Neural progenitor cell (in vitro differentiated cells): ENCODE measurements around the gene MEIS2. TPM values are rescaled to one million over a fixed set of nuclear protein-coding genes. Genes with fewer than 3 reads are reported as not detected.

Experiments used
- DNase-seq: peaks from one replicate; pipeline ENCODE4 v3.0.0-alpha.2; 2016; ENCODE audit warnings: low spot score
- H2AFZ ChIP-seq: fragments of 200-600 bp; sonication (generic); replicated peaks from 2 replicates; pipeline ENCODE4 v1.6.1; 2016; ENCODE audit warnings: antibody characterized with exemption
- H3F3A ChIP-seq: fragments of 200-600 bp; sonication (generic); 2 replicates; pipeline ENCODE4 v1.6.1; 2016; ENCODE audit warnings: antibody characterized with exemption, low read depth
- H3K27ac ChIP-seq: fragments of 200-600 bp; sonication (generic); 2 replicates; pipeline ENCODE4 v1.5.1; 2016; ENCODE audit warnings: mild to moderate bottlenecking
- H3K27me3 ChIP-seq: fragments of 200-600 bp; sonication (generic); 2 replicates; pipeline ENCODE4 v1.6.1; 2016; ENCODE audit warnings: mild to moderate bottlenecking, moderate library complexity
- H3K36me3 ChIP-seq: fragments of 200-600 bp; sonication (generic); 2 replicates; pipeline ENCODE4 v1.5.1; 2016
- H3K4me1 ChIP-seq: fragments of 200-600 bp; sonication (generic); 2 replicates; pipeline ENCODE4 v1.6.1; 2016; ENCODE audit warnings: mixed run types
- H3K4me2 ChIP-seq: fragments of 200-600 bp; sonication (generic); 2 replicates; pipeline ENCODE4 v1.6.1; 2016
- H3K4me3 ChIP-seq: fragments of 200-600 bp; sonication (generic); 2 replicates; pipeline ENCODE4 v1.5.1; 2016
- H3K79me2 ChIP-seq: fragments of 200-600 bp; sonication (generic); 2 replicates; pipeline ENCODE4 v1.6.1; 2016; ENCODE audit warnings: low read depth
- H3K9ac ChIP-seq: fragments of 200-600 bp; sonication (generic); 2 replicates; pipeline ENCODE4 v1.6.1; 2016
- H3K9me3 ChIP-seq: fragments of 200-600 bp; sonication (generic); 2 replicates; pipeline ENCODE4 v1.5.1; 2016; ENCODE audit warnings: low read depth
- H4K20me1 ChIP-seq: fragments of 200-600 bp; sonication (generic); 2 replicates; pipeline ENCODE4 v1.6.1; 2016; ENCODE audit warnings: low read depth
- H3K27ac Mint-ChIP-seq: 3 replicates; pipeline ENCODE4 v1.8.0; 2021; ENCODE audit warnings: mixed read lengths
- H3K27me3 Mint-ChIP-seq: 2 replicates; pipeline ENCODE4 v1.8.0; 2022; ENCODE audit warnings: low read depth, mild to moderate bottlenecking, inconsistent platforms, moderate library complexity, mixed read lengths; ENCODE audit not compliant: insufficient read depth
- H3K36me3 Mint-ChIP-seq: 3 replicates; pipeline ENCODE4 v1.8.0; 2021; ENCODE audit warnings: mixed read lengths
- H3K4me1 Mint-ChIP-seq: 3 replicates; pipeline ENCODE4 v1.8.0; 2021; ENCODE audit warnings: mixed read lengths
- H3K4me3 Mint-ChIP-seq: 3 replicates; pipeline ENCODE4 v1.8.0; 2021; ENCODE audit warnings: mild to moderate bottlenecking, moderate library complexity, mixed read lengths
- H3K9me3 Mint-ChIP-seq: 3 replicates; pipeline ENCODE4 v1.8.0; 2020; ENCODE audit warnings: mixed read lengths
- CTCF ChIP-seq: fragments of 200-600 bp; sonication (generic); IDR thresholded peaks from 2 replicates; pipeline ENCODE4 v1.5.1; 2017; ENCODE audit warnings: antibody characterized with exemption, mild to moderate bottlenecking
- EZH2 ChIP-seq: fragments of 200-600 bp; sonication (generic); IDR thresholded peaks from 2 replicates; pipeline ENCODE4 v1.6.1; 2017; ENCODE audit warnings: antibody characterized with exemption, mild to moderate bottlenecking, moderate library complexity
- EZH2phosphoT487 ChIP-seq: fragments of 200-600 bp; sonication (generic); IDR thresholded peaks from 2 replicates; pipeline ENCODE4 v1.6.1; 2017; ENCODE audit warnings: antibody characterized with exemption
- total RNA-seq: library from RNA; depleted of rRNA; stranded (reverse); fragments of >200 nt; gene quantifications from 2 replicates; pipeline ENCODE4 v1.2.3, GENCODE V29; 2015; ENCODE audit warnings: low replicate concordance

The MEIS2 gene
- total RNA-seq, 1 donor from 2014 or later = 18.3 TPM

GRCh38 chr15:36942248-36942827 lies 158.0 kb downstream of the MEIS2 start:
- no peak overlapping the region for H3K27ac Mint-ChIP-seq
- peaks cover 2% of the 10 kb centered on the region for H3K27me3 Mint-ChIP-seq
- DNase-seq = no peak
- peaks cover 34% of the 10 kb centered on the region for H3K4me1 Mint-ChIP-seq
- H3K27me3 ChIP-seq = no peaks in the 10 kb centered on the region
- H2AFZ ChIP-seq = no peak overlapping the region
- H3K4me1 ChIP-seq = peaks cover 80% of the 10 kb centered on the region
- H3K36me3 Mint-ChIP-seq = peaks cover 2% of the 10 kb centered on the region
- TF ChIP-seq CTCF (peak; percentile 18), EZH2 (no peak)
- no peak overlapping the region for H3K9ac ChIP-seq
- H3K4me3 Mint-ChIP-seq = no peak overlapping the region
- no peak overlapping the region for H3K4me2 ChIP-seq
- peak overlapping the region; percentile 84 for H3K27ac ChIP-seq
- H3F3A ChIP-seq = peaks cover 18% of the 10 kb centered on the region
- no peaks in the 10 kb centered on the region for H3K36me3 ChIP-seq
- no peaks in the 10 kb centered on the region for H3K79me2 ChIP-seq
- no peaks in the 10 kb centered on the region for H3K9me3 ChIP-seq
- H3K4me3 ChIP-seq = no peak overlapping the region
- H3K9me3 Mint-ChIP-seq = no peaks in the 10 kb centered on the region
- H4K20me1 ChIP-seq = no peaks in the 10 kb centered on the region

GRCh38 chr15:36941798-36942197 lies 158.6 kb downstream of the MEIS2 start:
- TF ChIP-seq EZH2phosphoT487 (no peak), EZH2 (no peak), CTCF (no peak)
- H3K4me3 Mint-ChIP-seq = no peak overlapping the region
- peaks cover 74% of the 10 kb centered on the region for H3K4me1 ChIP-seq
- H3K4me3 ChIP-seq = no peak overlapping the region
- H3F3A ChIP-seq = peaks cover 18% of the 10 kb centered on the region
- no peaks in the 10 kb centered on the region for H3K9me3 Mint-ChIP-seq
- H3K79me2 ChIP-seq = no peaks in the 10 kb centered on the region
- H3K36me3 Mint-ChIP-seq = peaks cover 2% of the 10 kb centered on the region
- no peaks in the 10 kb centered on the region for H3K9me3 ChIP-seq
- H3K27ac ChIP-seq = no peak overlapping the region
- H3K27ac Mint-ChIP-seq = no peak overlapping the region
- H4K20me1 ChIP-seq = no peaks in the 10 kb centered on the region
- H3K4me2 ChIP-seq = no peak overlapping the region
- H2AFZ ChIP-seq = no peak overlapping the region
- peaks cover 34% of the 10 kb centered on the region for H3K4me1 Mint-ChIP-seq
- H3K27me3 Mint-ChIP-seq = peaks cover 2% of the 10 kb centered on the region
- no peaks in the 10 kb centered on the region for H3K36me3 ChIP-seq
- H3K9ac ChIP-seq = no peak overlapping the region
- H3K27me3 ChIP-seq = no peaks in the 10 kb centered on the region
- DNase-seq = no peak

GRCh38 chr15:36940636-36941260 lies 159.6 kb downstream of the MEIS2 start:
- H3K4me1 ChIP-seq = peaks cover 64% of the 10 kb centered on the region
- H3K27me3 ChIP-seq = no peaks in the 10 kb centered on the region
- Mint-ChIP-seq H3K36me3 (peaks cover 2% of the 10 kb centered on the region), H3K27me3 (peaks cover 2% of the 10 kb centered on the region), H3K4me3 (no peak overlapping the region), H3K27ac (no peak overlapping the region), H3K4me1 (peaks cover 29% of the 10 kb centered on the region), H3K9me3 (no peaks in the 10 kb centered on the region)
- H3F3A ChIP-seq = peaks cover 18% of the 10 kb centered on the region
- no peak overlapping the region for H3K27ac ChIP-seq
- no peak overlapping the region for H3K4me2 ChIP-seq
- no peaks in the 10 kb centered on the region for H3K79me2 ChIP-seq
- TF ChIP-seq CTCF (no peak), EZH2phosphoT487 (no peak), EZH2 (no peak)
- no peaks in the 10 kb centered on the region for H3K36me3 ChIP-seq
- H3K9ac ChIP-seq = no peak overlapping the region
- no peak overlapping the region for H3K4me3 ChIP-seq
- H2AFZ ChIP-seq = no peak overlapping the region
- H4K20me1 ChIP-seq = no peaks in the 10 kb centered on the region
- no peaks in the 10 kb centered on the region for H3K9me3 ChIP-seq
- DNase-seq = no peak
